ENCODE data around the gene SV2B.

Gene SV2B

GRCh38 chr15:91142106-91142744 lies 42.2 kb downstream of the SV2B start:
- no peak overlapping the region for H3K4me3 ChIP-seq (replicated peaks; ENCODE audit: insufficient read depth, low read length)
- peak in 1 of 2 experiments; percentile 45 for DNase-seq (ENCODE audit: low read depth in 1 of 2, low spot score in 1 of 2)
- peaks cover 4% of the 10 kb centered on the region for H3K27me3 ChIP-seq (ENCODE audit: insufficient read depth, poor library complexity, severe bottlenecking)
- no peak overlapping the region for H3K27ac ChIP-seq (replicated peaks)
- TF ChIP-seq POLR2AphosphoS5 (IDR thresholded peaks at IDR 0.05; ENCODE audit: low read depth) (no peak), GABPA (IDR thresholded peaks at IDR 0.05; ENCODE audit: low read depth) (no peak), SPI1 (IDR thresholded peaks at IDR 0.05; ENCODE audit: borderline replicate concordance, low read depth) (no peak), CTCF (IDR thresholded peaks at IDR 0.05; ENCODE audit: insufficient read depth, low read length) (peak; percentile 36)

GRCh38 chr15:91142946-91143345 lies 42.9 kb downstream of the SV2B start:
- no peak overlapping the region for H3K4me3 ChIP-seq (replicated peaks; ENCODE audit: insufficient read depth, low read length)
- no peak for DNase-seq (ENCODE audit: low read depth in 1 of 2, low spot score in 1 of 2)
- no peak overlapping the region for H3K27ac ChIP-seq (replicated peaks)
- no peak for TF ChIP-seq POLR2AphosphoS5 (IDR thresholded peaks at IDR 0.05; ENCODE audit: low read depth)
- TF ChIP-seq SPI1 (IDR thresholded peaks at IDR 0.05; ENCODE audit: borderline replicate concordance, low read depth) = no peak
- TF ChIP-seq GABPA (IDR thresholded peaks at IDR 0.05; ENCODE audit: low read depth) = no peak
- TF ChIP-seq CTCF (IDR thresholded peaks at IDR 0.05; ENCODE audit: insufficient read depth, low read length) = no peak
- TF ChIP-seq REST (IDR thresholded peaks at IDR 0.05; ENCODE audit: insufficient replicate concordance, low read depth) = no peak
- peaks cover 3% of the 10 kb centered on the region for H3K27me3 ChIP-seq (ENCODE audit: insufficient read depth, poor library complexity, severe bottlenecking)

GRCh38 chr15:91146728-91147127 lies 46.7 kb downstream of the SV2B start:
- H3K27me3 ChIP-seq (ENCODE audit: insufficient read depth, poor library complexity, severe bottlenecking) = peaks cover 3% of the 10 kb centered on the region
- TF ChIP-seq POLR2AphosphoS5 (IDR thresholded peaks at IDR 0.05; ENCODE audit: low read depth) (no peak), CTCF (IDR thresholded peaks at IDR 0.05; ENCODE audit: insufficient read depth, low read length) (no peak), REST (IDR thresholded peaks at IDR 0.05; ENCODE audit: insufficient replicate concordance, low read depth) (no peak), GABPA (IDR thresholded peaks at IDR 0.05; ENCODE audit: low read depth) (no peak), SPI1 (IDR thresholded peaks at IDR 0.05; ENCODE audit: borderline replicate concordance, low read depth) (no peak)
- H3K4me3 ChIP-seq (replicated peaks; ENCODE audit: insufficient read depth, low read length) = no peak overlapping the region
- no peak for DNase-seq (ENCODE audit: low read depth in 1 of 2, low spot score in 1 of 2)
- no peak overlapping the region for H3K27ac ChIP-seq (replicated peaks)

- peaks cover 3% of the 10 kb centered on the region for H3K27me3 ChIP-seq (ENCODE audit: insufficient read depth, poor library complexity, severe bottlenecking)
- no peak overlapping the region for H3K4me3 ChIP-seq (replicated peaks; ENCODE audit: insufficient read depth, low read length)
- DNase-seq (ENCODE audit: low read depth in 1 of 2, low spot score in 1 of 2) = no peak
- H3K27ac ChIP-seq (replicated peaks) = no peak overlapping the region
- no peak for TF ChIP-seq REST (IDR thresholded peaks at IDR 0.05; ENCODE audit: insufficient replicate concordance, low read depth)
- no peak for TF ChIP-seq GABPA (IDR thresholded peaks at IDR 0.05; ENCODE audit: low read depth)
- no peak for TF ChIP-seq CTCF (IDR thresholded peaks at IDR 0.05; ENCODE audit: insufficient read depth, low read length)
- no peak for TF ChIP-seq POLR2AphosphoS5 (IDR thresholded peaks at IDR 0.05; ENCODE audit: low read depth)
- no peak for TF ChIP-seq SPI1 (IDR thresholded peaks at IDR 0.05; ENCODE audit: borderline replicate concordance, low read depth)
Measured at GRCh38 chr15:91148243-91148642, 48.2 kb downstream of the SV2B start.

Data from HL-60 (cell line).